Vagina (tissue), 2 donors: ENCODE measurements around the gene GTPBP4.
"Not testable (repeated sequence)": the region's sequence is repeated elsewhere in the genome, so short reads cannot be mapped to it uniquely, and the experiment has no call there.

Experiments
- CTCF ChIP-seq, 3 experiments: fragments of 450-650 bp in 2 of 3; fragments of 200-600 bp in 1 of 3; sonication (generic) in 1 of 3; IDR thresholded peaks; one replicate each; pipeline ENCODE4 v1.5.1; 2017 to 2019; ENCODE audit warnings: antibody characterized with exemption in 3 of 3, mild to moderate bottlenecking in 2 of 3, moderate library complexity in 2 of 3
- POLR2A ChIP-seq, 2 donors: fragments of 450-650 bp; IDR thresholded peaks; one replicate each; pipeline ENCODE4 v1.6.1; 2017; ENCODE audit warnings: antibody characterized with exemption in 2 of 2, mild to moderate bottlenecking in 2 of 2, moderate library complexity in 2 of 2
- POLR2AphosphoS5 ChIP-seq, 2 donors: sonication (generic); formaldehyde crosslinking; IDR thresholded peaks; one replicate each; pipeline ENCODE4 v1.9.0; 2017; ENCODE audit warnings: antibody characterized with exemption in 2 of 2, mild to moderate bottlenecking in 2 of 2, low read depth in 1 of 2; ENCODE audit not compliant: insufficient read depth in 1 of 2

- TF ChIP-seq CTCF (IDR thresholded peaks at IDR 0.05); POLR2AphosphoS5 (IDR thresholded peaks at IDR 0.05; ENCODE audit: insufficient read depth in 1 of 2, low read depth in 1 of 2); POLR2A (IDR thresholded peaks at IDR 0.05): not testable (repeated sequence)
Measured at GRCh38 chr10:1009947-1010346, 21.7 kb downstream of the GTPBP4 start.
